Measurements from ENCODE around the gene NCOA1.
"Not testable (repeated sequence)": the region's sequence is repeated elsewhere in the genome, so short reads cannot be mapped to it uniquely, and the experiment has no call there.

NCOA1 gene

GRCh38 chr2:24521975-24522639 is 31.1 kb downstream of the NCOA1 start:
- no peak for DNase-seq (ENCODE audit: low read depth, low spot score)
- H3K4me3 ChIP-seq (ENCODE audit: low read length) = no peak overlapping the region

DNA sequence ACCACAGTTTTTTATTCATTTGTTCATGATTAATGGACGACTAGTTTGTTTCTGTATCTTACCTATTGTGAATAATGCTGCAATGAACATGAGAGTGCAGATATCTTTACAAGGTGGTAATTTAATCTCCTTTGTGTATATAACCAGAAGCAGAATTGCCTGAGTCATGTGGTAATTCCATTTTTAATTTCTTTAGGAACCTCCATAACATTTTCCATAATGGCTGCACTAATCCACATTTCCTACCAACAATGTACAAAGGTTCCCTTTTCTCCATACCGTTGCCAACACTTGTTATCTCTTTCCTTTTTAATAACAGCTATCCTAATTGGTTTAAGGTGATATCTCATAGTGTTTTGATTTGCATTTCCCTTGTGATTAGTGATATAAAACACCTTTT is 36.5 kb downstream of the NCOA1 start:
- H3K4me3 ChIP-seq (ENCODE audit: low read length) = no peak overlapping the region
- DNase-seq (ENCODE audit: low read depth, low spot score) = no peak

- H3K4me3 ChIP-seq (ENCODE audit: low read length) = no peak overlapping the region
- no peak for DNase-seq (ENCODE audit: low read depth, low spot score)
Measured at GRCh38 chr2:24530796-24531195, 39.7 kb downstream of the NCOA1 start.

- DNase-seq (ENCODE audit: low read depth, low spot score); H3K4me3 ChIP-seq (ENCODE audit: low read length): not testable (repeated sequence)
Measured at GRCh38 chr2:24531610-24532009, 40.6 kb downstream of the NCOA1 start.

DNA sequence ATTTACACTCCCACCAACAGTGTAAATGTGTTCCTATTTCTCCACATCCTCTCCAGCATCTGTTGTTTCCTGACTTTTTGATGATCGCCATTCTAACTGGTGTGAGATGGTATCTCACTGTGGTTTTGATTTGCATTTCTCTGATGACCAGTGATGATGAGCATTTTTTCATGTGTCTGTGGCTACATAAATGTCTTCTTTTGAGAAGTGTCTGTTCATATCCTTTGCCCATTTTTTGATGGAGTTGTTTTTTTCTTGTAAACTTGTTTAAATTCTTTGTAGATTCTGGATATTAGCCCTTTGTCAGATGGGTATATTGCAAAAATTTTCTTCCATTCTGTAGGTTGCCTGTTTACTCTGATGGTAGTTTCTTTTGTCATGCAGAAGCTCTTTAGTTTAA is 41.0 kb downstream of the NCOA1 start:
- not testable (repeated sequence) for H3K4me3 ChIP-seq (ENCODE audit: low read length); DNase-seq (ENCODE audit: low read depth, low spot score)

DNA sequence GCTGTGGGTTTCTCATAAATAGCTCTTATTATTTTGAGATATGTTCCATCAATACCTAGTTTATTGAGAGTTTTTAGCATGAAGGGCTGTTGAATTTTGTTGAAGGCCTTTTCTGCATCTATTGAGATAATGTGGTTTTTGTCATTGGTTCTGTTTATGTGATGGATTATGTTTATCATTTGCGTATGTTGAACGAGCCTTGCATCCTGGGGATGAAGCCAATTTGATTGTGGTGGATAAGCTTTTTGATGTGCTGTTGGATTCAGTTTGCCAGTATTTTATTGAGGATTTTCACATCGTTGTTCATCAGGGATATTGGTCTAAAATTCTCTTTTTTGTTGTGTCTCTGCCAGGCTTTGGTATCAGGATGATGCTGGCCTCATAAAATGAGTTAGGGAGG is 42.5 kb downstream of the NCOA1 start:
- DNase-seq (ENCODE audit: low read depth, low spot score); H3K4me3 ChIP-seq (ENCODE audit: low read length): not testable (repeated sequence)

DNA sequence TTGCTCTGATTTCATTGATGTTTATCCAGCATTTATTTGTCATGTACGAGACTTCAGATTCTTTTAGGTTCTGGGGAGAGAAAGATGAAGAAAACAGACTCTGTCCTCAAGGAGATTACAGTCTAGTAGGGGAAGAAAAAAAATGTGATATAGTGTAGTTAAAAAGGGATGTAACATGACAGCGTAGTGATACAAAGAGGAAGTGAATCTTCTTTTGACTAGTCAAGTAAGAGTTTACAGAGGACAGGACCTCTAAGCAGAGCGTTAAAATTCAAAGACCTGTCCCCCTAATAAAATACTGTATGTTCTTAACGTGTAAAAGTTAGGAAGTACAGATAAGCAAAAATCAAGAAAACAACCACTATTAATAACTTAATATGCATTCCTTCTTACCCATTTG is 47.7 kb downstream of the NCOA1 start:
- no peak overlapping the region for H3K4me3 ChIP-seq (ENCODE audit: low read length)
- DNase-seq (ENCODE audit: low read depth, low spot score) = no peak

- DNase-seq (ENCODE audit: low read depth, low spot score) = no peak
- H3K4me3 ChIP-seq (ENCODE audit: low read length) = no peak overlapping the region
Measured at GRCh38 chr2:24539258-24539657, 48.2 kb downstream of the NCOA1 start.

DNA sequence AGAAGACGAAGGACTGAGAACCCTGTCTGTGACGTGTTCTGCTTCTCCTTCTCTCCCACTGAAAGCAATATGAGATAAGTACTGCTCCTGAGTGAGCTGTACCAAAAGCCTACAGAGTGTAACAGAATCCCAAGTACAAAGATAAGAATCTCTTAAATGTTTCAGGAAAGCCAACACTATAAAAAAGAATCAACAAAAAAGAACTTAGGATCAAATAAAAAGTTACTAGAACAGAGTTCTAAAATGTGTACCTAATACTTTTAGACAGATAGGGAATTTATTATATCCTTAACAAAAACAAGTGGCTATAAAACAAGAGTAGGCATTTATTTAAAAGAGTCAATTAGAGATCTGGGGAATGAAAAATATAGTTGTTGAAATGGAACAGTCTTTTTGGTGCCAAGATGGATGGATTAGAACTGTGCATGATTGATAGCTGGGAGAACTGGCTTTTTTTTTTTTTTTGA is 49.0 kb downstream of the NCOA1 start:
- H3K4me3 ChIP-seq (ENCODE audit: low read length) = no peak overlapping the region
- DNase-seq (ENCODE audit: low read depth, low spot score) = no peak

DNA sequence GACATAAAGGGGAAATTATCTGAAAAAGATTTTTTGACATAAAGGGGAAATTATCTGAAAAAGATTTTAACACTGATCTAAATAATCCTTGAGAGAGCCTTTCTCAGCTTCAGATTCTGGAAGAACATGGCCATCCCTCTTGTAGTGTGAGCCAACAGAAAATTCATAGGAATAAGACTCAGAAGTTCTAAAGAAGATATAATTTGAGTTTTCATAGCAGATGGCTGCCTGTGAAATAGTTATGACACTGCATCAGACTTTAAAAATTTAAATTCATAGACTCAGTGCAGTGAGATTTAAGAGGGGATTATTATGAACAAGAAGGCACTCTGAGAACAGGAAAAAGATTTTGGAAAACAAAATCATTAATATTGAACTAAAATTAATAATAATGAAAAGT is 50.6 kb downstream of the NCOA1 start:
- no peak for DNase-seq (ENCODE audit: low read depth, low spot score)
- H3K4me3 ChIP-seq (ENCODE audit: low read length) = no peak overlapping the region

DNA sequence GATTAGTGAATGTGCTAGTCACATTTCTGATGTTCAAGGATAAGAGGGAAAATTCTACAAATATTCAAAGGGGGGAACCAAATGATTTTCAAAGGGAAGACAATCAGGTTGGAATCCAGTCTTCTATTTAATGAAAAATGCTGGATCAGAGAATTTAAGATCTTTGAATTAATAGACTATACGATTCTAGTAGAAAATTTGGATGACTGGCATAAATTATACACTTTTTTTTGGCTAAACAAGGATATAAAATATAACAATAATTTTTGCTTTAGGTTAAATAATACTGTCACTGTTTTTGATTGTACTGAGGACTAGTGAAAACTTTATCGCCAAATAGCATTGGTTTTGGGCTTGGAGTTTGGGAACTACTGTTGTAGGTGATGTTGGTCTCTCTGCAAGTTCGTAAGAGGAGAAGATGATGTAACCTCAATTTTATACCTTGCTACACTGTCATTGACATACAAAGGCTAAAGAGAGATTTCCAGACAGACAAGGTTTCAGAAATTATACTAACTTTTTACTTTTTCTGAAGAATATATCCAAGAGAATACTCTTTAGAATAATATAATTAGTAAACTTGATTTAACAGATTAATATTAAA is 51.3 kb downstream of the NCOA1 start:
- DNase-seq (ENCODE audit: low read depth, low spot score) = no peak
- no peak overlapping the region for H3K4me3 ChIP-seq (ENCODE audit: low read length)

DNA sequence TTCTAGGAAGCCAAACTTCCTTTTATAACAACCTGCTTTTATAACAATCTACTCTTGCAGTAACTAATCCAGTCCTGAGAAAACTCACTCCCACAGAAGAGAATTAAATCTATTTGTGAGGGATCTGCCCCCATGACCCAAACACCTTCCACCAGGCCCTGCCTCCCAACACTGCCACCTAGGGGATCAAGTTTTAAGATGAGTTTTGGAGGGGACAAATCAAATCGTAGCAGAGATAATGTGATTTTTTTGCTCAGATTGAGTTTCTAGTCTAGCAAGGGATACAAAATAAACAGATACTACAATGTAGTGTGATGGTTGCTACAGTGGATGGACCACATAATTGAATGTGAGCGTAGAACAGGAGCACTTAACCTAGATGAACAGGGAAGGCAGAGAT is 52.2 kb downstream of the NCOA1 start:
- no peak for DNase-seq (ENCODE audit: low read depth, low spot score)
- no peak overlapping the region for H3K4me3 ChIP-seq (ENCODE audit: low read length)

DNA sequence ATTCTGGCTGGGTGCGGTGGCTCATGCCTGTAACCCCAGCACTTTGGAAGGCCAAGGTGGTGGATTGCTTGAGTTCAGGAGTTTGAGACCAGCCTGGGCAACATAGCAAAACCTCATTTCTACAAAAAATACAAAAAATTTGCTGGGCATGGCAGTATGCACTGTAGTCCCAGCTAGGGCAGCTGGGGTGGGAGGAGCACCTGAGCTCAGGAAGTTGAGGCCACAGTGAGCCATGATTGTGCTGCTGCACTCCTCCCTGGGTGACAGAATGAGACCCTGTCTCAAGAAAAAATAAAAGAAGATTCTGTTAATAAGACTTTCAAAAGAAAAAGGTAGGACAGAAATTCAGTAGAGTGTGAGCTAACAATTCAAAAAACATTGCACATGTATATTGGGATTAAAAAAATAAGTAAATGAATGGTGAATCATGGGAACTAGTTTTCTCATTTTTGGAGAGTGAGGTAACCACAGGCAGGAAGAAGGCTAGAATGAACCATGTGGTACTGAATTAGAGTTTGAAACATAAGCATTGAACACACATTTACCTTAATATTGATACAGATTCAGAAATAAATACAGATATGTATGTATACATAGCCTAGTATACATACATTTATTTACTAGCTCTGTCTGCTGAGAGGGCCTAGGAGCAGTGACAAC is 53.5 kb downstream of the NCOA1 start:
- H3K4me3 ChIP-seq (ENCODE audit: low read length) = no peak overlapping the region

GRCh38 chr2:24546669-24547068 is 55.6 kb downstream of the NCOA1 start:
- DNase-seq (ENCODE audit: low read depth, low spot score) = no peak

More for the DNA sequence above, 53.5 kb downstream of the NCOA1 start:
- no peak for DNase-seq (ENCODE audit: low read depth, low spot score)

DNA sequence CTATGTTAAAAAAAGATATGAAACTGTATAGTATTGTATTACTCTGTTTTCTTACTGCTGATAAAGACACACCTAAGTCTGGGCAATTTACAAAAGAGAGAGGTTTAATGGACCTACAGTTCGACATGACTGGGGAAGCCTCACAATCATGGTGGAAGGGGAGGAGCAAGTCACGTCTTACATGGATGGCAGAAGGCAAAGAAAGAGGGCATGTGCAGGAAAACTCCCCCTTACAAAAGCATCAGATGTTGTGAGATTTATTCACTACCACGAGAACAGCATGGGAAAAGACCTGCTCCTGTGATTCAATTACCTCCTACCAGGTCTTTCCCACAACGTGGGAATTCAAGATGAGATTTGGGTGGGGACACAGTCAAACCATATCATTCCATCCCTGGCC is 57.0 kb downstream of the NCOA1 start:
- no peak for DNase-seq (ENCODE audit: low read depth, low spot score)
- no peak overlapping the region for H3K4me3 ChIP-seq (ENCODE audit: low read length)

More at GRCh38 chr2:24546669-24547068, 55.6 kb downstream of the NCOA1 start:
- H3K4me3 ChIP-seq (ENCODE audit: low read length) = no peak overlapping the region

DNA sequence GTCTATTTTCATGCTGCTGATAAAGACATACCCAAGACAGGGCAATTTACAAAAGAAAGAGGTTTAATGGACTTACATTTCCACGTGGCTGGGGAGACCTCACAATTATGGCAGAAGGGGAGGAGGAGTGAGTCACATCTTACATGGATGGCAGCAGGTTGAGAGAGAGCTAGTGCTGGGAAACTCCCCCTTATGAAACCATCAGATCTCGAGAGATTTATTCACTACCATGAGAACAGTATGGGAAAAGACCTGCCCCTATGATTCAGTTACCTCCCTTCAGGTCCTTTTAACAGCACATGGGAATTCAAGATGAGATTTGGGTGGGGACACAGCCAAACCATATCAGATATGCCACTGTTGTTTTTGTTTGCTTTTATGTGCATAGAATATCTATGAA is 59.2 kb downstream of the NCOA1 start:
- H3K4me3 ChIP-seq (ENCODE audit: low read length); DNase-seq (ENCODE audit: low read depth, low spot score): not testable (repeated sequence)

GRCh38 chr2:24551016-24551415 is 60.0 kb downstream of the NCOA1 start:
- no peak overlapping the region for H3K4me3 ChIP-seq (ENCODE audit: low read length)
- no peak for DNase-seq (ENCODE audit: low read depth, low spot score)

- H3K4me3 ChIP-seq (ENCODE audit: low read length) = no peak overlapping the region
- no peak for DNase-seq (ENCODE audit: low read depth, low spot score)
Measured at GRCh38 chr2:24552836-24553235, 61.8 kb downstream of the NCOA1 start.

- no peak for DNase-seq (ENCODE audit: low read depth, low spot score)
- no peak overlapping the region for H3K4me3 ChIP-seq (ENCODE audit: low read length)
Measured at GRCh38 chr2:24558781-24559472, 67.9 kb downstream of the NCOA1 start.
